Activated gamma-delta T cell treated with anti-CD3 and anti-CD28 coated beads, Interleukin-2, amount 50 U/mL, for 16 hours (primary cell): ENCODE results near the gene ZNF592.
A peak's percentile ranks its signal among the peaks of the same experiment; 100 is the strongest.
"Not testable (repeated sequence)": the region's sequence is repeated elsewhere in the genome, so short reads cannot be mapped to it uniquely, and the experiment has no call there.

Experiments used
- DNase-seq: peaks from one replicate; pipeline ENCODE4 v3.0.0-alpha.2; 2020; ENCODE audit warnings: low read depth

ZNF592 gene

GRCh38 chr15:84741121-84741520, 7.3 kb upstream of the ZNF592 start:
- DNase-seq, result no peak

- peak; percentile 46 for DNase-seq
Observed at GRCh38 chr15:84747416-84748273, 747 bp upstream of the ZNF592 start.

GRCh38 chr15:84749111-84749991, 959 bp downstream of the ZNF592 start:
- peak; percentile 20 for DNase-seq

GRCh38 chr15:84750583-84751092, 2.2 kb downstream of the ZNF592 start:
- DNase-seq, result no peak

DNA sequence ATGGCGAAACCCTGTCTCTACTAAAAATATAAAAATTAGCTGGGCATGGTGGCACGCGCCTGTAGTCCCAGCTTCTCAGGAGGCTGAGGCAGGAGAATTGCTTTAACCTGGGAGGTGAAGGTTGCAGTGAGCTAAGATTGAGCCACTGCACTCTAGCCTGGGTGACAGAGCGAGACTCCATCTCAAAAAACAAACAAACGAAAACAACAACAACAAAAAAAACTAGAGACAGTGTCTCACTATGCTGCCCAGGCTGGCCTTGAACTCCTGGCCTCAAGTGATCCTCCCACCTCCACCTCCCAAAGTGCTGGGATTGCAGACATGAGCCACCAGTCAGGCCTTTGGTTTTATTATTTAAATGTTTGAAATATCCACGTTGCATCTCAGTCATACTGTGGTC, 3.3 kb downstream of the ZNF592 start:
- DNase-seq, result not testable (repeated sequence)

GRCh38 chr15:84752195-84752594, 3.8 kb downstream of the ZNF592 start:
- DNase-seq, result no peak

DNA sequence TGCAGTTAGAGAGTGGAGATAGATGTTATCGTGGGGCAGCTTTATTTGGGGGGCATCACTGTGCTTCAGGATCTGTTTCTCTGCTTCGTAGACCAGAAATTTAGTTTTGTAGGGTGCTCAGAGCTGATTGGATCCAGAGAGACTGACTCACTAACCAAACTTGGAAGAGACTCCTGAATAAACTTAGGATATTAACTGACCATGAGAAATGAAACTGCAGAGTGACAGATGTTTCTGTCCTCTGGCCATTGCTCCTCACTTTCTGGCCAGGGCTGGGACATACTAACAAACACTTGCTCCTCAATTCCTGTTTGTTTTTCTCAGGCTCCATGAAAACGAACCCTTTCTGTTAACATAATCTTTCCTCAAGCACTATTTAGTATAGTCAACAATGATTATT, 4.3 kb downstream of the ZNF592 start:
- DNase-seq, result no peak

- DNase-seq, result not testable (repeated sequence)
Observed at GRCh38 chr15:84754889-84755288, 6.5 kb downstream of the ZNF592 start.

DNA sequence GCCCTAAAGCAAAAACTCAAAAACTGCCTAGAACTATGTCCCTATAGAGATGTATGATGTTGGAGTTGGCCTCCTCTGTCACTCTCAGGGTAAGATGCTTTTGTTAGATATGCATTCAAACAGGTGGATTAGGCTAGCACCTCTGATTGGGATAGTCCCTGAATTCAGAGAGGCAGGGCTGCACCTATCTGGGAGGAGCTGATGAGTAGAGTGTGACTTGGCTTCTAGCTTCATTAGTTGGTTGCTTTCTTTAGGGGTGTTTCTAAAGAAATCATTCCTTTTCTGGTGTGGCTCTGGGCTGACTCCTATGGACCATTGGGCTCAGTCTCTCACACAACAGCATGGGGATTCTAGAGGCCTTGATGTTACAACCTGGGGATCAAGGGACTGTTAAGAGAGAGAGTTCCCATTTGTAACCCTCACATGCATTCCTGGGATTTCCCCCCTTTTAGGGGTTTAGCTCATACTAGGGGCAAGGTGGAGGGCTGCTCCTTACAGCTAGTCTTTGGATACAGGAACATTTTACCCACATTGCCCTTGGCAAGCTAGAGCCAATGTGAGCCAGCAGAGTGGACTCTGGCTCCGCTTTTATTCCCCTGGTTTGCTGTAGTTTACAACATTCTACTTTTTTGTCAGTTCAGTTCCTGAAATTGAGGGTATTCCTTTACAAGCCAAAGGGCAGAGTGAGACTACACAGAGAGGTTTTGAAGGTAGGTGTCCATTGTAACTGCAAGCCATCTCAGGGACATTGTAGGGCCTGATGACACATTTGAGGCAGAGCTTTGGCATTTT, 7.5 kb downstream of the ZNF592 start:
- DNase-seq, result no peak

GRCh38 chr15:84759018-84759417, 10.6 kb downstream of the ZNF592 start:
- no peak for DNase-seq

GRCh38 chr15:84760219-84760618, 11.8 kb downstream of the ZNF592 start:
- no peak for DNase-seq

GRCh38 chr15:84761607-84762131, 13.3 kb downstream of the ZNF592 start:
- no peak for DNase-seq

DNA sequence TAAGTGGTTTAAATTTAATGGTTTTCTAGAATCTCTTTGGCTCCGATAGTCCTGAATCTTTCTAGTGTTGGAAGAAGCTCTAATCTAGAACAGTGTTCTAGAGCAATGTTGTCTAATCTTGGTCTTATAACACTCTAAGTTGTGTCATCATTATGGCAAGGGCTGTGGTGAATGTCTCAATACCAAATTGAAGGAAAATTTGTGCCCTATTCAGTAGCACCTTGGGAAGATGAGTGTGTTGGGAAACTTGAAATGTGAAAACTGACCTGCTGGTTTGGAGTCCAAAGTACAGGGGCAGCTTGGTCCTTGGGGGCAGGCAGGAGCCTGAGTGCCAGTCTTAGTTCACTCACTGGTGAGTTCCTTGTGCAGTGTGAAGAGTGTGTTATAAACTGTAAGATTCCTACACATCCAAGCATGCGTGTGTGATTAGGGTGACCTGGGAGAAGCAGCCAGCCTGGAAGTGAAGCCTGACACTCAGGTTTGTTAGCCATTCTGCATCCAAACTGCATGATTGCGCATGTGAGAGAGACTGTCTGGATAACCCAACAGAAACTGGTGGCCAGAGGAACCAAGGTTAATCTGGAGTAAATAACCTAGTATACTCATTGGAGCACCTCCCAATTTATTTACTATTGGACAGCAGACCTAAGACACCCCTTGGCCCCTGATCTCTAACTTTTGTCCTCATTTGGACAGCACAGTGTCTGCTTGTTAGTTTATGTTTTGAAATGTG, 14.6 kb downstream of the ZNF592 start:
- no peak for DNase-seq

DNA sequence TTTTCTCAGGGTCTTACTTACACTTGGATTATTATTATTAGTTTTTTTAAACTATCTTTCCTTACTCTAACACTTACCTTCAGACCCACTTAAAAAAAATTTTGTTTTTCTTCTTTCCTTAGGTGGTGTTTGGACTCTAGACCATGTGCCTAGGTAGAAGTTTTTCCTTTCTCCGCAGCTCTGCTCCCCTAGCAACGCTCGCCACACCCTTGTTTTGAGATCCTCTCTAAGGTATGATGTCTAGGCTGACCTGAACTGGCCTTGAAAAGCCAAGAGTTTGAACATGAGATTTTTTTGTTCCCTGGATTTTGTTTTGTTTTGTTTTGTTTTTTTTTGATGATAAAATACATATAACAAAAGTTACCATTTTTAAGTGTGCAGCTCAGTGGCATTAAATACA, 16.2 kb downstream of the ZNF592 start:
- DNase-seq, result no peak

DNA sequence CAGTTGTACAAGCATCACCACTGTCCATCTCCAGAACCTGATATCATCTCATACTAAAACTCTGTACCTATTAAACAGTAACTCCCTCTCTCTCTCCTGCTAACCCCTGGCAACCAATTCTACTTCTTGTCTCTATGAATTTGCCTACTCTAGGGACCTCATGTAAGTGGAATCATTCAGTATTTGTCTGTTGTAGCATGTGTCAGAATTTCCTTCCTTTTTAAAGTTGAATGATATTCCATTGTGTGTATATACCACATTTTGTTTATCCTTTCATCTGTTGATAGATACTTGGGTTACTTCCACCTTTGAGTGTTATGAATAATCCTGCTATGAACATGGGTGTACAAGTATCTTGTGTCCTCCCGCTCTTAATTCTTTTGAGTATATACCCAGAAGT, 16.6 kb downstream of the ZNF592 start:
- DNase-seq, result no peak

- no peak for DNase-seq
Observed at GRCh38 chr15:84765675-84766074, 17.3 kb downstream of the ZNF592 start.

GRCh38 chr15:84766461-84767035, 18.2 kb downstream of the ZNF592 start:
- no peak for DNase-seq

- no peak for DNase-seq
Observed at GRCh38 chr15:84772031-84772430, 23.6 kb downstream of the ZNF592 start.

DNA sequence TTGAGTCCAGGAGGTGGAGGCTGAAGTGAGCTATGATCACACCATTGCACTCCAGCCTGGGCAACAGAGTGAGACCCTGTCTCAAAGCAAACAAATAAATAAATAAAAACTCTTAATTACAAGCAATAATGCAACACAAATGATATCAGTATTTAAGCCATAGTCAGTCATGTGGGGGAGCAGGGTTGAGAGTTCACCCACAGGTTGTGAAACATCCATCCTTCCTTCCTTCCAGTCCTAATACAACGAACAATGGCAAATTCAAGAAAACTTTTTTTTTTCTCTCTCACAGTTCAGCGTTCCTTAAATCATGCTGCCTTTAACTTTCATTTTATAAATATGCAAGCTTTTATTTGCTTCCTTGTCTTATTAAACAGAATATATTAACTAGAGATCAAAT, 24.1 kb downstream of the ZNF592 start:
- no peak for DNase-seq

GRCh38 chr15:84773716-84774115, 25.3 kb downstream of the ZNF592 start:
- DNase-seq, result no peak
